ENCODE data around the gene KLK1. TPM values are rescaled to one million over a fixed set of nuclear protein-coding genes. Genes with fewer than 3 reads are reported as not detected.

KLK1 gene
- total RNA-seq, 4 donors from 2014 or later: not detected

- Histone ChIP-seq H3K27ac (no peak overlapping the region), H3K9me3 (no peaks in the 10 kb centered on the region), H3K4me3 (no peak overlapping the region), H3K4me1 (peaks cover 0 to 11% (median 0%) of the 10 kb centered on the region in 3 donors), H3K36me3 (peaks cover 8 to 32% (median 10%) of the 10 kb centered on the region in 3 donors), H3K27me3 (peaks cover 0 to 11% (median 0%) of the 10 kb centered on the region in 4 donors)
- DNase-seq: no peak
- WGBS, 2 donors: 64 to 77% methylated on average over 8 of the region's 11 CpGs
- TF ChIP-seq, protein P1, sequence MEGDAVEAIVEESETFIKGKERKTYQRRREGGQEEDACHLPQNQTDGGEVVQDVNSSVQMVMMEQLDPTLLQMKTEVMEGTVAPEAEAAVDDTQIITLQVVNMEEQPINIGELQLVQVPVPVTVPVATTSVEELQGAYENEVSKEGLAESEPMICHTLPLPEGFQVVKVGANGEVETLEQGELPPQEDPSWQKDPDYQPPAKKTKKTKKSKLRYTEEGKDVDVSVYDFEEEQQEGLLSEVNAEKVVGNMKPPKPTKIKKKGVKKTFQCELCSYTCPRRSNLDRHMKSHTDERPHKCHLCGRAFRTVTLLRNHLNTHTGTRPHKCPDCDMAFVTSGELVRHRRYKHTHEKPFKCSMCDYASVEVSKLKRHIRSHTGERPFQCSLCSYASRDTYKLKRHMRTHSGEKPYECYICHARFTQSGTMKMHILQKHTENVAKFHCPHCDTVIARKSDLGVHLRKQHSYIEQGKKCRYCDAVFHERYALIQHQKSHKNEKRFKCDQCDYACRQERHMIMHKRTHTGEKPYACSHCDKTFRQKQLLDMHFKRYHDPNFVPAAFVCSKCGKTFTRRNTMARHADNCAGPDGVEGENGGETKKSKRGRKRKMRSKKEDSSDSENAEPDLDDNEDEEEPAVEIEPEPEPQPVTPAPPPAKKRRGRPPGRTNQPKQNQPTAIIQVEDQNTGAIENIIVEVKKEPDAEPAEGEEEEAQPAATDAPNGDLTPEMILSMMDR (IDR thresholded peaks at IDR 0.05): no peak
- intact Hi-C loops (cut with DNase I): no loop called here
Measured at GRCh38 chr19:50793558-50794065, 30.0 kb downstream of the KLK1 start.

DNA sequence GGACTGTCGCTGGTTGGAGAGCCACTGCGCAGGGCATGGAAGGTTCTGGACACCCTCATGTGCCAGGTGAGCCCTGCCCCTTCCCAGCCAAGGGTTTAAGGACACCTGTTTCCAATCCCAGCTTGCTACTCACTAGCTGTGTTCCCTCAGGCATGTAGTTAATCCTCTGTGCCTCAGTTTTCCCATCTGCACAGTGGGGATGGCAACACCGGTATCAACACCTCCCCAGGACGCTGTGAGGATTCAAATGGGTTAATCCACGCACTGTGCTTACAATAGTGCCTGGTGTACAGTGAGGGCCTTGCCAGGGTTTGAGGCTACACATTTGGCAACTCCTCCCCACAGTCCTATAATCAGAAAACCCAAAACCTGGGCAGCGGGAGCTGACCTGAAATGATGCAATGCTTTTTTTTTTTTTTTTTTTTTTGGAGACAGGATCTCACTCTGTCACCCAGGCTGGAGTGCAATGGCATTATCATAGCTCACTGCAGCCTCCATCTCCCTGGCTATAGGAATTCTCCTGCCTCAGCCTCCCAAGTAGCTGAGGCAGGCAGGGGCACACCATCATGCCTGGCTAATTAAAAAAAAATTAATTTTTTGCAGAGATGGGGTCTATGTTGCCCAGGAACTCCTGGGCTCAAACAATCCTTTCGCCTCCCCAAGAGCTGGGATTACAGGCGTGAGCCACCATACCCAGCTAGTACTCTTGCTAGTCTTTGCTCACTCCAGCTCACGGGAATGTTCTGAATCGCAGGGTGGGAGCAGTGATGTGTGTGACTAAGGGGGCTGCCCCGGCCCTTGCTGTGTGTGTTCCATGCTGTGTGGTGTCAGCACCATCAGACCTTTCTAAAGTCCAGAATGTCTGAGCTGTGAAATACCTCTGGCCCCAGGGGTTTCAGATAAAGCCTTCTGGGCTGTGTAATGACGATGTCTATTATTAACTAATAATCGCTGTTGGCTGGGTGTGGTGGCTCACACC is 31.0 kb downstream of the KLK1 start:
- TF ChIP-seq POLR2A (IDR thresholded peaks at IDR 0.05): no peak
- TF ChIP-seq, protein P1 (IDR thresholded peaks at IDR 0.05): no peak
- H3K4me1 ChIP-seq: peaks cover 0 to 11% (median 0%) of the 10 kb centered on the region in 3 donors
- peaks cover 0 to 18% (median 0%) of the 10 kb centered on the region in 4 donors for H3K27me3 ChIP-seq
- no peak for DNase-seq
- no peak overlapping the region for H3K27ac ChIP-seq
- intact Hi-C loops (cut with DNase I): no loop called here
- WGBS, 2 donors: 76 to 81% methylated on average over 8 to 10 of the region's 13 CpGs
- peaks cover 0 to 22% (median 0%) of the 10 kb centered on the region in 3 donors for H3K36me3 ChIP-seq
- H3K9me3 ChIP-seq: no peaks in the 10 kb centered on the region
- H3K4me3 ChIP-seq: no peak overlapping the region

GRCh38 chr19:50791594-50792271 is 31.9 kb downstream of the KLK1 start:
- Histone ChIP-seq H3K27ac (no peak overlapping the region), H3K4me1 (peaks cover 0 to 11% (median 0%) of the 10 kb centered on the region in 3 donors), H3K27me3 (peaks cover 0 to 18% (median 0%) of the 10 kb centered on the region in 4 donors), H3K9me3 (no peaks in the 10 kb centered on the region), H3K4me3 (no peak overlapping the region), H3K36me3 (peaks cover 0 to 14% (median 0%) of the 10 kb centered on the region in 3 donors)
- DNase-seq: no peak
- 81 to 82% methylated on average over 4 to 14 of the region's 47 CpGs for WGBS, 2 donors
- intact Hi-C loops (cut with DNase I): no loop called here
- TF ChIP-seq, protein P1 (IDR thresholded peaks at IDR 0.05): no peak
- no peak for TF ChIP-seq POLR2A (IDR thresholded peaks at IDR 0.05)

GRCh38 chr19:50790922-50791467 is 32.6 kb downstream of the KLK1 start:
- H3K36me3 ChIP-seq: peaks cover 0 to 7% (median 0%) of the 10 kb centered on the region in 3 donors
- no peaks in the 10 kb centered on the region for H3K9me3 ChIP-seq
- intact Hi-C loops (cut with DNase I): no loop called here
- peaks cover 0 to 11% (median 0%) of the 10 kb centered on the region in 3 donors for H3K4me1 ChIP-seq
- TF ChIP-seq, protein P1 (IDR thresholded peaks at IDR 0.05): no peak
- no peak for TF ChIP-seq POLR2A (IDR thresholded peaks at IDR 0.05)
- peaks cover 0 to 22% (median 0%) of the 10 kb centered on the region in 4 donors for H3K27me3 ChIP-seq
- no peak overlapping the region for H3K27ac ChIP-seq
- WGBS, 2 donors: 77 to 80% methylated on average over 6 of the region's 6 CpGs
- no peak for DNase-seq
- no peak overlapping the region for H3K4me3 ChIP-seq

Measured in esophagus squamous epithelium (tissue), 5 donors.